OCI-LY3 (cell line): ENCODE data around the gene OSCP1.

Experiments
- H2AFZ ChIP-seq: fragments of 200-600, 300-600 bp; shearing (Covaris generic); 2 replicates; pipeline ENCODE4 v1.6.0; 2014; ENCODE audit warnings: antibody characterized with exemption, low read depth, low read length
- H3K27ac ChIP-seq: fragments of 200-600, 300-600 bp; sonication (generic); 2 replicates; pipeline ENCODE4 v1.5.1; 2014; ENCODE audit warnings: mild to moderate bottlenecking, low read length, moderate library complexity, mixed read lengths
- H3K27me3 ChIP-seq: fragments of 200-600, 300-600 bp; sonication (generic); 2 replicates; pipeline ENCODE4 v1.6.1; 2014; ENCODE audit warnings: low read depth, low read length, mixed read lengths
- H3K36me3 ChIP-seq: fragments of 200-600, 300-600 bp; sonication (generic); replicated peaks from 2 replicates; pipeline ENCODE3; 2014; ENCODE audit warnings: low read depth, low read length, mixed read lengths
- H3K4me1 ChIP-seq: fragments of 300-600, 200-600 bp; sonication (generic); 2 replicates; pipeline ENCODE4 v1.6.1; 2014; ENCODE audit warnings: low read length, mixed read lengths
- H3K4me2 ChIP-seq: fragments of 200-600, 300-600 bp; sonication (generic); 2 replicates; pipeline ENCODE4 v1.6.1; 2014; ENCODE audit warnings: low read length, mixed read lengths
- H3K4me3 ChIP-seq: fragments of 300-600, 200-600 bp; sonication (generic); 2 replicates; pipeline ENCODE4 v1.5.1; 2014; ENCODE audit warnings: antibody characterized with exemption, mild to moderate bottlenecking, low read length, moderate library complexity
- H3K79me2 ChIP-seq: fragments of 300-600, 200-600 bp; shearing (Covaris generic); 2 replicates; pipeline ENCODE4 v1.6.1; 2014; ENCODE audit warnings: mild to moderate bottlenecking, low read length, mixed read lengths
- H3K9ac ChIP-seq: fragments of 300-600, 200-600 bp; shearing (Covaris generic); 2 replicates; pipeline ENCODE4 v1.6.0; 2014; ENCODE audit warnings: mild to moderate bottlenecking, low read length, moderate library complexity
- H3K9me3 ChIP-seq: fragments of 200-600, 300-600 bp; shearing (Covaris generic); 2 replicates; pipeline ENCODE4 v1.6.1; 2014; ENCODE audit warnings: low read length, mixed read lengths; ENCODE audit not compliant: insufficient read depth
- H4K20me1 ChIP-seq: fragments of 200-600, 300-600 bp; sonication (generic); 2 replicates; pipeline ENCODE4 v1.6.1; 2016; ENCODE audit warnings: low read length, mixed read lengths; ENCODE audit not compliant: insufficient read depth
- CTCF ChIP-seq: fragments of 200-600, 300-600 bp; sonication (generic); IDR thresholded peaks from 2 replicates; pipeline ENCODE4 v1.5.1; 2014; ENCODE audit warnings: antibody characterized with exemption, low read length, low read depth
- EZH2phosphoT487 ChIP-seq: fragments of 200-600 bp; shearing (Covaris generic); IDR thresholded peaks from 2 replicates; pipeline ENCODE4 v1.6.1; 2018; ENCODE audit warnings: antibody characterized with exemption, mixed run types, low read depth

Gene OSCP1

GRCh38 chr1:36382669-36383068 lies 67.6 kb downstream of the OSCP1 start:
- no peak overlapping the region for H3K27ac ChIP-seq
- H3K79me2 ChIP-seq, result peaks cover 15% of the 10 kb centered on the region
- no peak overlapping the region for H3K9ac ChIP-seq
- H2AFZ ChIP-seq, result no peak overlapping the region
- no peak overlapping the region for H3K4me2 ChIP-seq
- no peaks in the 10 kb centered on the region for H3K36me3 ChIP-seq
- no peaks in the 10 kb centered on the region for H3K9me3 ChIP-seq
- peaks cover 21% of the 10 kb centered on the region for H3K4me1 ChIP-seq
- H4K20me1 ChIP-seq, result 0 out of 2 replicates have a peak, but pooled peaks cover 4% of the 10 kb centered on the region
- no peaks in the 10 kb centered on the region for H3K27me3 ChIP-seq
- no peak overlapping the region for H3K4me3 ChIP-seq
- no peak for TF ChIP-seq CTCF
- no peak for TF ChIP-seq EZH2phosphoT487

- H4K20me1 ChIP-seq, result 0 out of 2 replicates have a peak, but pooled peaks cover 4% of the 10 kb centered on the region
- peaks cover 15% of the 10 kb centered on the region for H3K79me2 ChIP-seq
- no peak overlapping the region for H3K9ac ChIP-seq
- H3K4me2 ChIP-seq, result no peak overlapping the region
- H3K36me3 ChIP-seq, result no peaks in the 10 kb centered on the region
- peaks cover 17% of the 10 kb centered on the region for H3K4me1 ChIP-seq
- H2AFZ ChIP-seq, result no peak overlapping the region
- no peak overlapping the region for H3K27ac ChIP-seq
- H3K27me3 ChIP-seq, result no peaks in the 10 kb centered on the region
- H3K9me3 ChIP-seq, result no peaks in the 10 kb centered on the region
- TF ChIP-seq CTCF, result no peak
- no peak overlapping the region for H3K4me3 ChIP-seq
These were observed 68.0 kb downstream of the OSCP1 start for GRCh38 chr1:36382231-36382630.

GRCh38 chr1:36381405-36381804 lies 68.8 kb downstream of the OSCP1 start:
- TF ChIP-seq CTCF (no peak), EZH2phosphoT487 (no peak)
- H3K9ac ChIP-seq, result no peak overlapping the region
- H4K20me1 ChIP-seq, result 0 out of 2 replicates have a peak, but pooled peaks cover 4% of the 10 kb centered on the region
- no peak overlapping the region for H3K4me2 ChIP-seq
- H3K27ac ChIP-seq, result no peak overlapping the region
- H3K4me1 ChIP-seq, result peaks cover 9% of the 10 kb centered on the region
- H3K79me2 ChIP-seq, result peaks cover 15% of the 10 kb centered on the region
- H3K36me3 ChIP-seq, result no peaks in the 10 kb centered on the region
- H2AFZ ChIP-seq, result no peak overlapping the region
- no peak overlapping the region for H3K4me3 ChIP-seq
- no peaks in the 10 kb centered on the region for H3K27me3 ChIP-seq
- no peaks in the 10 kb centered on the region for H3K9me3 ChIP-seq

- Histone ChIP-seq H3K9me3 (no peaks in the 10 kb centered on the region), H3K27me3 (no peaks in the 10 kb centered on the region), H3K4me3 (no peak overlapping the region), H3K4me2 (no peak overlapping the region), H3K4me1 (peaks cover 6% of the 10 kb centered on the region), H4K20me1 (0 out of 2 replicates have a peak, but pooled peaks cover 4% of the 10 kb centered on the region), H3K79me2 (peaks cover 15% of the 10 kb centered on the region), H3K27ac (no peak overlapping the region), H3K9ac (no peak overlapping the region), H2AFZ (no peak overlapping the region), H3K36me3 (no peaks in the 10 kb centered on the region)
- TF ChIP-seq CTCF, result no peak
- no peak for TF ChIP-seq EZH2phosphoT487
These were observed 69.5 kb downstream of the OSCP1 start for GRCh38 chr1:36380782-36381181.
